Measurements from ENCODE around the gene NUDT22.

DNA sequence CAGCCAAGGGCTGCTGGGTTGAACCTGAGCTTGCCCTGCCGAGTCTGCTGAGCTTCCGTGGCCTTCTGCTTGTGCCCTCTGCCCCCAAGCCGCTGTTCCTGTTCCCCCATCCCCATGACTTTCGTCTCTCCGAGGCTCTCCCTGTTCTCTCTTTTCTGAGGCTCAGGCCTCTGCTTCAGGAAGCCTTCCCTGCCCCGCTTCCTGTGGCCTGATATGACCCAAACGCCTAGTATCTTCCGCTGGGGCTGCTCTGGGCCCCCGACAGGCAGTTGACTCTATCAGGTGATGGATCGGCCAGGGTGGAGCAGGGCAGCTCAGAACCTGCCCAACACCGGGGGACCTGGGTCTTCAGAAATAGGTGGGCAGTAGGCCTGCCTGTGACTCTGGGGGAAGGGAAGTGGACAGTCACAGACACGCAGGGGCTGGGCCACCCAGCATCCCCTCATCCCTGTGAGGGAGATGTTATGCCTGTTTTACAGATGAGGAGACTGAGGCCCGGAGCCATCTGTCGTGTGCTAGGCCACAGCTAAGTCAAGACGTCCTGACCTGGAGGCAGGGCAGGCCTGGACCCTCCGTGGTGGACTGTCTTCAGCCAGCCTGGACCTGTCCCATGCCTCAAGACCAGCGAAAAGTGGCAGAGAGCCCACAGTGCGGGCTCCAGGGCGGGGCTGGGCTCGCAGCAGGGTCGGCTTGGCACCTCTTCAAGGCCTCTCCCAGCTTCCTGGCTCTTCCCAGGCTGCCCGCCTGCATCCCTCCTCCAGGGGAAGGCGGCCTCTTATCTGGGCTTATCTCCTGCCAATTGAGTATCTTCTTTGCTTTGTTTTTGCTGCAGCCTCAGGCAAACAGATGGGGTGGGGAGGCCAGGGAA, 42.2 kb downstream of the NUDT22 start:
- TF ChIP-seq, protein P1, sequence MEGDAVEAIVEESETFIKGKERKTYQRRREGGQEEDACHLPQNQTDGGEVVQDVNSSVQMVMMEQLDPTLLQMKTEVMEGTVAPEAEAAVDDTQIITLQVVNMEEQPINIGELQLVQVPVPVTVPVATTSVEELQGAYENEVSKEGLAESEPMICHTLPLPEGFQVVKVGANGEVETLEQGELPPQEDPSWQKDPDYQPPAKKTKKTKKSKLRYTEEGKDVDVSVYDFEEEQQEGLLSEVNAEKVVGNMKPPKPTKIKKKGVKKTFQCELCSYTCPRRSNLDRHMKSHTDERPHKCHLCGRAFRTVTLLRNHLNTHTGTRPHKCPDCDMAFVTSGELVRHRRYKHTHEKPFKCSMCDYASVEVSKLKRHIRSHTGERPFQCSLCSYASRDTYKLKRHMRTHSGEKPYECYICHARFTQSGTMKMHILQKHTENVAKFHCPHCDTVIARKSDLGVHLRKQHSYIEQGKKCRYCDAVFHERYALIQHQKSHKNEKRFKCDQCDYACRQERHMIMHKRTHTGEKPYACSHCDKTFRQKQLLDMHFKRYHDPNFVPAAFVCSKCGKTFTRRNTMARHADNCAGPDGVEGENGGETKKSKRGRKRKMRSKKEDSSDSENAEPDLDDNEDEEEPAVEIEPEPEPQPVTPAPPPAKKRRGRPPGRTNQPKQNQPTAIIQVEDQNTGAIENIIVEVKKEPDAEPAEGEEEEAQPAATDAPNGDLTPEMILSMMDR (IDR thresholded peaks at IDR 0.05; ENCODE audit: poor library complexity, severe bottlenecking): no peak
- TF ChIP-seq POLR2AphosphoS5 (IDR thresholded peaks at IDR 0.05) (no peak), RAD21 (conservative IDR thresholded peaks at IDR 0.05) (no peak), EZH2 (IDR thresholded peaks at IDR 0.05; ENCODE audit: borderline replicate concordance, insufficient read depth, low read length, poor library complexity, severe bottlenecking) (no peak), EP300 (conservative IDR thresholded peaks at IDR 0.05; ENCODE audit: poor library complexity, severe bottlenecking) (no peak), REST (IDR thresholded peaks at IDR 0.05; ENCODE audit: borderline replicate concordance) (no peak)

All from neural cell (in vitro differentiated cells).